Head of caudate nucleus (tissue), 42 donors: ENCODE data around the gene ITGAD.

Source experiments
- DNase-seq, 42 donors: peaks; one replicate each; pipeline versions ENCODE4 v3.0.0 to v3.0.0-alpha.2; 2020 to 2021; ENCODE audit warnings: mixed read lengths in 7 of 42
- intact Hi-C: fragments of 100-400 bp; cut with DNase I; formaldehyde crosslinking; loops from one replicate; pipeline ENCODE4 v1.15.0; 2022

ITGAD gene

GRCh38 chr16:31393056-31393455, at the start of gene ITGAD:
Gene ITGAD (plus strand): TSS chr16:31393335. CDS start chr16:31393361, 26 bp downstream.
- no peak for DNase-seq
- intact Hi-C loops, result no loop called here

- intact Hi-C loops, result no loop called here
- DNase-seq, result peak in 1 of 42 donors; percentile 19
Observed at GRCh38 chr16:31344712-31345111, 48.4 kb upstream of the ITGAD start.

GRCh38 chr16:31347445-31347844, 45.7 kb upstream of the ITGAD start:
- DNase-seq, result peak in 1 of 42 donors; percentile 16
- intact Hi-C loops, result no loop called here

- intact Hi-C loops, result no loop called here
- DNase-seq, result no peak
Observed at GRCh38 chr16:31348579-31348978, 44.6 kb upstream of the ITGAD start.

GRCh38 chr16:31350275-31351005, 42.7 kb upstream of the ITGAD start:
- DNase-seq, result peak in 14 of 42 donors; percentile 13 to 55 (median 32)
- intact Hi-C loops, result no loop called here

- peak in 1 of 42 donors; percentile 34 for DNase-seq
- intact Hi-C loops, result no loop called here
Observed at GRCh38 chr16:31351246-31351941, 41.7 kb upstream of the ITGAD start.

GRCh38 chr16:31351942-31352325, 41.2 kb upstream of the ITGAD start:
- peak in 6 of 42 donors; percentile 20 to 44 (median 34) for DNase-seq
- intact Hi-C loops, result no loop called here

GRCh38 chr16:31352376-31353115, 40.6 kb upstream of the ITGAD start:
- intact Hi-C loops, result no loop called here
- DNase-seq, result peak in 7 of 42 donors; percentile 19 to 41 (median 27)

GRCh38 chr16:31354394-31355291, 38.5 kb upstream of the ITGAD start, which contains the start of gene ITGAX:
Gene ITGAX (plus strand): TSS chr16:31355176. CDS start chr16:31355255, 79 bp downstream.
- DNase-seq, result peak in 26 of 42 donors; percentile 12 to 80 (median 38)
- intact Hi-C loops, result no loop called here

- intact Hi-C loops, result no loop called here
- peak in 1 of 42 donors; percentile 11 for DNase-seq
Observed at GRCh38 chr16:31355431-31356100, 37.6 kb upstream of the ITGAD start.

GRCh38 chr16:31356566-31357323, 36.4 kb upstream of the ITGAD start:
- intact Hi-C loops, result no loop called here
- DNase-seq, result peak in 2 of 42 donors; percentile 5 to 11

GRCh38 chr16:31357324-31358109, 35.6 kb upstream of the ITGAD start:
- intact Hi-C loops, result no loop called here
- DNase-seq, result peak in 7 of 42 donors; percentile 11 to 50 (median 16)

GRCh38 chr16:31360251-31360650, 32.9 kb upstream of the ITGAD start:
- peak in 1 of 42 donors; percentile 17 for DNase-seq
- intact Hi-C loops, result no loop called here

GRCh38 chr16:31361201-31362110, 31.7 kb upstream of the ITGAD start:
- DNase-seq, result peak in 1 of 42 donors; percentile 10
- intact Hi-C loops, result no loop called here
